HFFc6 (cell line): ENCODE measurements around the gene CDH2. TPM values are rescaled to one million over a fixed set of nuclear protein-coding genes. Genes with fewer than 3 reads are reported as not detected.

Source experiments
- DNase-seq: peaks from one replicate; pipeline ENCODE4 v3.0.0-alpha.2; 2018
- H3K27ac Mint-ChIP-seq: 2 replicates; pipeline ENCODE4 v1.8.0; 2020; ENCODE audit warnings: mild to moderate bottlenecking, mixed read lengths
- H3K27me3 Mint-ChIP-seq: 2 replicates; pipeline ENCODE4 v1.8.0; 2021; ENCODE audit warnings: mild to moderate bottlenecking, moderate library complexity, mixed read lengths; ENCODE audit not compliant: insufficient read depth
- H3K36me3 Mint-ChIP-seq: 2 replicates; pipeline ENCODE4 v1.8.0; 2021; ENCODE audit warnings: low read depth, mixed read lengths
- H3K4me1 Mint-ChIP-seq: 2 replicates; pipeline ENCODE4 v1.8.0; 2020; ENCODE audit warnings: low read depth, mixed read lengths
- H3K4me3 Mint-ChIP-seq: 2 replicates; pipeline ENCODE4 v1.8.0; 2020; ENCODE audit warnings: mild to moderate bottlenecking, moderate library complexity, mixed read lengths
- H3K9me3 Mint-ChIP-seq: 2 replicates; pipeline ENCODE4 v1.8.0; 2020; ENCODE audit warnings: mild to moderate bottlenecking, mixed read lengths
- total RNA-seq, 6 experiments: library from RNA; stranded (reverse); fragmentation: NEBNext Ultra II Directional; extraction: Animal tissue kit (Norgen Biotek cat#: 25700); gene quantifications; 2 replicates in 1 of 6; 3 replicates in 5 of 6; pipeline ENCODE4 v1.2.3, GENCODE V29; 2021
- TF ChIP-seq, protein P1 (sequence below): fragments of 200-600 bp; sonication (generic); IDR thresholded peaks from 2 replicates; pipeline ENCODE4 v1.5.0; 2021; ENCODE audit warnings: antibody characterized with exemption, mild to moderate bottlenecking

Gene CDH2
- total RNA-seq, 6 experiments from 2014 or later, result 194 to 317 (median 206) TPM

DNA sequence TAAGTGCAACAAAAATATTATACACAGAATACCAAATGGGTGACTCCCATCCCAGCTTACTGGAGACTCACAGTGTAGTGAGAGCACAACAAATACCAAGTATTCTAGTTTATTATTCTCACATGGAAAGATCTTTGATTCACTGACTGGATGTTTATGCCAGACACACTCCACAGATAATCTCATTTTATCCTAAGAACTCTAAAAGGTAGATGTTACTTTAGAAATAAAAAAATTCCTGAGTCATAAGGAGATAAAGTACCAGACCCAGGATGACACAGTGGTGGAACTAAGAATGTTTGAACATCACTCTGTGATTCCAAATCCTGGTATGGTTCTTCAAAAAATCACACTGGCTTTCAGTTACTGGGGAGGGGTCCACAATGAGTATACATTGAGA lies 136.2 kb downstream of the CDH2 start:
- peak overlapping the region; percentile 73 for H3K27ac Mint-ChIP-seq

DNA sequence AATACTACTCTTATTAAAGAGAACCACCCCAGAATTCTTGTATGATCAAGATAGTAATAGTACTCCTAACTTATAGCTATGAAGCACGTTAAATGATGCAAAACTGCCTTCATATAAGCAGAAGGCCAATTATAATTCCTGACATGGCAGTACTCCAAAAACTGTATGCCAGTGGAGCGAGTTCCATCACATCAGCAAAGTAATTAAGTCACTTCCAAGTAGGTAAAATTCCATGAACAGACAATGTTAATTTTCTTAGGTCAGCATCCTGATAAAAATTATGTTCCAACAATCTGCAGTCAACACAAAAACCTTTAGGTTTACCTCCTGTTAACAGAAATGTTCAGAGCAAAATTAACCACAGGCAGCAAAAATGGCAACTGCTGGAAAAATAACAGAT lies 136.7 kb downstream of the CDH2 start:
- peak overlapping the region; percentile 73 for H3K27ac Mint-ChIP-seq
- no peaks in the 10 kb centered on the region for H3K9me3 Mint-ChIP-seq
- peaks cover 90% of the 10 kb centered on the region for H3K4me1 Mint-ChIP-seq
- H3K36me3 Mint-ChIP-seq, result peaks cover 26% of the 10 kb centered on the region
- DNase-seq, result no peak
- H3K4me3 Mint-ChIP-seq, result no peak overlapping the region; the same call in 1 of the 2 replicates
- TF ChIP-seq, protein P1, sequence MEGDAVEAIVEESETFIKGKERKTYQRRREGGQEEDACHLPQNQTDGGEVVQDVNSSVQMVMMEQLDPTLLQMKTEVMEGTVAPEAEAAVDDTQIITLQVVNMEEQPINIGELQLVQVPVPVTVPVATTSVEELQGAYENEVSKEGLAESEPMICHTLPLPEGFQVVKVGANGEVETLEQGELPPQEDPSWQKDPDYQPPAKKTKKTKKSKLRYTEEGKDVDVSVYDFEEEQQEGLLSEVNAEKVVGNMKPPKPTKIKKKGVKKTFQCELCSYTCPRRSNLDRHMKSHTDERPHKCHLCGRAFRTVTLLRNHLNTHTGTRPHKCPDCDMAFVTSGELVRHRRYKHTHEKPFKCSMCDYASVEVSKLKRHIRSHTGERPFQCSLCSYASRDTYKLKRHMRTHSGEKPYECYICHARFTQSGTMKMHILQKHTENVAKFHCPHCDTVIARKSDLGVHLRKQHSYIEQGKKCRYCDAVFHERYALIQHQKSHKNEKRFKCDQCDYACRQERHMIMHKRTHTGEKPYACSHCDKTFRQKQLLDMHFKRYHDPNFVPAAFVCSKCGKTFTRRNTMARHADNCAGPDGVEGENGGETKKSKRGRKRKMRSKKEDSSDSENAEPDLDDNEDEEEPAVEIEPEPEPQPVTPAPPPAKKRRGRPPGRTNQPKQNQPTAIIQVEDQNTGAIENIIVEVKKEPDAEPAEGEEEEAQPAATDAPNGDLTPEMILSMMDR, result no peak
- peaks cover 9% of the 10 kb centered on the region; the same call in 1 of the 2 replicates for H3K27me3 Mint-ChIP-seq

More for the DNA sequence above, 136.2 kb downstream of the CDH2 start:
- Mint-ChIP-seq H3K9me3 (no peaks in the 10 kb centered on the region), H3K4me1 (peaks cover 90% of the 10 kb centered on the region), H3K27me3 (peaks cover 9% of the 10 kb centered on the region; the same call in 1 of the 2 replicates), H3K36me3 (peaks cover 27% of the 10 kb centered on the region), H3K4me3 (no peak overlapping the region; the same call in 1 of the 2 replicates)
- TF ChIP-seq, protein P1, result no peak
- DNase-seq, result no peak

DNA sequence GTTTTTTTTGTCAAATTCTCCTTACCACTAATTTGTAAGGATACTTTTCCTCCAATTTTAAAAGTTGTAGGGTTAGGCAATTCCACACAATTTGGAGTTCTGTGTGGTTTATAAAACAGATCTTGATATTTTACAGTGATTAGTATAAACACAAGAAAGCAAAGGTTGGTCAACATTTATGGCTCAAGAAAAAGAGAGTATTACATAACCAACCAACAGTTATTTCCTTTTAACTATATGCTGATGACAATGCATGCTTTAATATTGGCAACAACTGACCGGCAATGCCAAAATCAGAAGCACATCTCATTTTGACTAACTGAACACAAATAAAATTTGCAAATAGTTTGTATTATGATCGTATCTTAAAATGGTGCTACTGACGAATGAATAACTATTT lies 137.2 kb downstream of the CDH2 start:
- peaks cover 9% of the 10 kb centered on the region; the same call in 1 of the 2 replicates for H3K27me3 Mint-ChIP-seq
- H3K4me1 Mint-ChIP-seq, result peaks cover 90% of the 10 kb centered on the region
- H3K27ac Mint-ChIP-seq, result no peak overlapping the region
- H3K4me3 Mint-ChIP-seq, result no peak overlapping the region
- no peak for DNase-seq
- no peaks in the 10 kb centered on the region for H3K9me3 Mint-ChIP-seq
- TF ChIP-seq, protein P1, result no peak
- peaks cover 23% of the 10 kb centered on the region for H3K36me3 Mint-ChIP-seq

DNA sequence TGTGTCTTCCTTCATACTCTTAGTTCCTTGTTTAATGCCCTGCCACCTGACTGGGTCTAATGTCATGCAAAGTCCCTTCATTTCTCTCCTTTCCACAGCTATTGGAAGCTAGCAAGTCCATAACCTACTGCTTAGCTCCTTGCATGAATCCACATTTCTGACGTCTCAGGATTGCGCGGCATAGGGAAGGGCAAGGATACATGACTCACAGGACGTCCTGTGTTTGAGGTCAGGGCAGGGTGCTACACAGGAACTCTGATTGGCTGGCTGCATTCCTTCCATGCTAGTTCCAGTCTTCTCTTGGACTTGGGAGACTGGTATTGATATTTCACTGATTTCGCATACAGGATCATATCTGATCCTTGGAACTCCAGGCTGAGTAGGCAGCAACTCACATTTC lies 137.9 kb downstream of the CDH2 start:
- peak overlapping the region; percentile 8; the same call in 1 of the 2 replicates for H3K4me3 Mint-ChIP-seq
- DNase-seq, result no peak

DNA sequence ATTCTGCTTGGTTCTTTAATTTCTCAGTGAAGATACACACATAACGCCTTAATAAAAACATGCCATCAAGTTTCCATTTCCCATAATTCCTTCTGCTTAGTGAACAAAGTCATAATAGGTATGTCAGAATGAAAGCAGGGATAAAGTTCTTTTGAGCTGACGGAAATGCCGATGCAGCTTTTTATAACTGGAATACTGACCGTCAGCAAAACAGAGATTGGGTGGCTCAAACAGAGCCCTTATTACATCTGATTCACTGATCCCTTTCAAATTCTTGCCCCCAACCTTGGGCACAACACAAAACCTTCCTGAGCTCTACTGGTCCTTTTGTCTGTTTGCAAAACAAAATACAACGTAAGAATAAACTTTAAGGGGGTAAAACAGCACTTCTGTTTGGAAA lies 140.4 kb downstream of the CDH2 start:
- no peak for DNase-seq
- no peaks in the 10 kb centered on the region for H3K9me3 Mint-ChIP-seq
- peaks cover 83% of the 10 kb centered on the region for H3K4me1 Mint-ChIP-seq
- H3K27me3 Mint-ChIP-seq, result peaks cover 9% of the 10 kb centered on the region; the same call in 1 of the 2 replicates
- H3K27ac Mint-ChIP-seq, result peak overlapping the region; percentile 14; the same call in 1 of the 2 replicates
- TF ChIP-seq, protein P1, result no peak
- H3K4me3 Mint-ChIP-seq, result no peak overlapping the region
- peaks cover 23% of the 10 kb centered on the region for H3K36me3 Mint-ChIP-seq

More for the DNA sequence above, 137.9 kb downstream of the CDH2 start:
- TF ChIP-seq, protein P1, result no peak
- Mint-ChIP-seq H3K9me3 (no peaks in the 10 kb centered on the region), H3K4me1 (peaks cover 85% of the 10 kb centered on the region), H3K27ac (peak overlapping the region; percentile 62; the same call in 1 of the 2 replicates), H3K27me3 (peaks cover 8% of the 10 kb centered on the region; the same call in 1 of the 2 replicates), H3K36me3 (peaks cover 23% of the 10 kb centered on the region)
